GM20000 (cell line): ENCODE results near the gene PLA2G4D.

ENCODE experiments used
- DNase-seq: peaks from one replicate; pipeline ENCODE4 v3.0.0; 2012; ENCODE audit warnings: low spot score
- CTCF ChIP-seq: IDR thresholded peaks from 2 replicates; pipeline ENCODE4 v1.5.1; 2012; ENCODE audit warnings: mild to moderate bottlenecking, control low read depth; ENCODE audit errors: extremely low read depth, missing control alignments

The PLA2G4D gene

DNA sequence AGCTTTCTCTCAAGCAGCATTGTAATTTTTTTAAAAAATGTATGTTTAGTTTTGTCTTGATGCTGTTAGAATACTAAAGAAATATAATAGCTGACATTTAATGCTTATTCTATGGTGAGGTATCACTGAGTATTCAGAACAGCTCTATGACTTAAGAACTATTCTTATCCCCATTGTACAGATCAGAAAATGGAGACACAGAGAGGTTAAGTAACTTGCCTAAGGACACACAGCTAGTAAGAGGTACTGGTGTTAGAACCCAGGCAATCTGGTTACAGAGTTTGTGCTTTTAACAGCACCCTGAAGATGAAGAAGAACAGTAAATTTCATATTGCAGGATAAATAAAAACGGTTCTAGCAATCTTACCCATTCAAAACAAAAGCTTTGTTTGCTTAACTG is 15.5 kb downstream of the PLA2G4D start:
- TF ChIP-seq CTCF = no peak

DNA sequence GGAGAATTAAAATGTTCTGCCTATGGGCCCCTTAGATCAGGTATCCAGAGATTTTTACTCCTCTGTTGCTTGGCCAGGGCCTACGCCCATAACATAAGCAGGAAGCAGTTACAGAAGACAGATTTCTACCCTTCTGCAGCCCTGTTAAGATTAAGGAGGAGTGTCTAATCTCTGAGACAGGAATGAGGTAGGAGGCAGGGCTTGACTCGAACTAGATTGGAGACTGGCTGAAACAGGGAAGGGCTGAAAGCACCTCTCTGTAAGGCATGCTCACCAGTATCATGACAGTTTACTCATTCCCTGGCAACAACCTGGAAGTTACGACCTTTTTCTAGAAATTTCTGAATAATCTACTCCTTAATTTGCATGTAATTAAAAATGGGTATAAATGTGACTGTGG is 16.7 kb downstream of the PLA2G4D start:
- DNase-seq = no peak
- no peak for TF ChIP-seq CTCF

More for the DNA sequence above, 15.5 kb downstream of the PLA2G4D start:
- DNase-seq = no peak

- DNase-seq = no peak
- TF ChIP-seq CTCF = no peak
These were observed 20.9 kb downstream of the PLA2G4D start for GRCh38 chr15:42073418-42073817.

DNA sequence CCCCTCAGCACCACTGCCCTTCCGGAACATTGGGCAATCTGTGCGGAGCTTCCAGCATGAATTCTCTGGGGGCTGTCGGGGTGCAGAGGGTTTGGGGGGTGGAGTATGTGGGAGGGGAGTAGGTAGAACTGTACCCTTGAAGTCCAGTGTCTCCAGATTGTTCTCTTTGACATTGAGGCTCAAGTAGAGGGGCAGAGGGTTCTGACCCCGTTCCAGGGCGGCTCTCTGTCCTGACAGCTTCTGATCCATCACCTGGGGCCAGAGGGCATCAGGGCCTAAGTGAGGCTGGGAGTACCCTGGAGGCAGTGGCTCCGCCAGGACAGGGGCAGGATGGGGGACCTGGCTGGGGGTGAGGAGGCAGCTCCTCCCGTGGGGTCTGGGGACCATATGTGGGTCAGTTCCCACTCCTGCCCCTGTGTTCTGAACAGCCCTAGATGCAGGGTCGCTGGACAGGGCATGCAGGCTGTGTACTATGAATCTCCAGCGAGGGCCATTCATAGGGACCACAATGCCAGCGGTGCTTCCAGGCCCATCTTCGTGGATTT is 22.1 kb downstream of the PLA2G4D start:
- no peak for DNase-seq
- no peak for TF ChIP-seq CTCF

GRCh38 chr15:42071717-42072116 is 22.6 kb downstream of the PLA2G4D start:
- DNase-seq = no peak
- no peak for TF ChIP-seq CTCF

DNA sequence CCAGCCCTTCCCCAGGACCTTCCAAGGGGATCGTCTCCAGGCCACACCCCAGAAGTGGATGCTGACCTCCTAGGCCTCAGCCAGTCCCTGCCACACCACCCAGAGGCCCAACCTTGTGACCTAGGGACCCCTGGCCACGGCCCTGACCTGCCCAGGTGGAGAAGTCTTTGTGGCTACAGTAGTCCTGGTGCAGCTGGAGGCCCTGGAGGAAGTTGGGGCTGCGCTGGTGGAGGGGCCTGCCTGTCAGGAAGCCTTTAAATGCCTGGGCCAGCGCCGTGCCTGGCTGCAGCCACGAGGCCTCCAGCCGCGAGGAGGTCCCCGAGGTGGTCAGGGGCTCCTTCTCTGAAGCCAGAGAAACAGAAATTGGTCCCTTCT is 23.4 kb downstream of the PLA2G4D start:
- no peak for TF ChIP-seq CTCF
- DNase-seq = no peak

- no peak for TF ChIP-seq CTCF
- no peak for DNase-seq
These were observed 23.9 kb downstream of the PLA2G4D start for GRCh38 chr15:42070279-42070975.
